ENCODE data around the gene MDC1.
A peak's percentile ranks its signal among the peaks of the same experiment; 100 is the strongest.
"Not testable (repeated sequence)": the region's sequence is repeated elsewhere in the genome, so short reads cannot be mapped to it uniquely, and the experiment has no call there.

MDC1 gene

GRCh38 chr6:30724906-30725667, 8.0 kb upstream of the MDC1 start:
- Mint-ChIP-seq H3K27ac (peak overlapping the region; percentile 24), H3K9me3 (no peaks in the 10 kb centered on the region), H3K27me3 (ENCODE audit: low read depth, poor library complexity) (peaks cover 3% of the 10 kb centered on the region), H3K4me1 (peaks cover 32% of the 10 kb centered on the region), H3K4me3 (peak overlapping the region; percentile 62), H3K36me3 (ENCODE audit: low read depth) (peaks cover 51% of the 10 kb centered on the region)
- TF ChIP-seq CTCF (IDR thresholded peaks at IDR 0.05), result no peak
- no peak for DNase-seq

- H3K4me3 Mint-ChIP-seq, result peak overlapping the region; percentile 97
- peak overlapping the region; percentile 99 for H3K27ac Mint-ChIP-seq
- DNase-seq; H3K27me3 Mint-ChIP-seq (ENCODE audit: low read depth, poor library complexity); H3K9me3 Mint-ChIP-seq: not testable (repeated sequence)
- peaks cover 42% of the 10 kb centered on the region for H3K4me1 Mint-ChIP-seq
- H3K36me3 Mint-ChIP-seq (ENCODE audit: low read depth), result peaks cover 48% of the 10 kb centered on the region
These were observed 7.0 kb upstream of the MDC1 start for GRCh38 chr6:30723843-30724741.

GRCh38 chr6:30723159-30723842, 6.2 kb upstream of the MDC1 start:
- Mint-ChIP-seq H3K36me3 (ENCODE audit: low read depth) (peaks cover 48% of the 10 kb centered on the region), H3K4me1 (peaks cover 48% of the 10 kb centered on the region), H3K27ac (peak overlapping the region; percentile 99), H3K4me3 (peak overlapping the region; percentile 97)
- not testable (repeated sequence) for DNase-seq; H3K9me3 Mint-ChIP-seq; H3K27me3 Mint-ChIP-seq (ENCODE audit: low read depth, poor library complexity)

- peak; percentile 90 for DNase-seq
- Mint-ChIP-seq H3K27ac (peak overlapping the region; percentile 97), H3K36me3 (ENCODE audit: low read depth) (peaks cover 48% of the 10 kb centered on the region)
These were observed 5.4 kb upstream of the MDC1 start for GRCh38 chr6:30722280-30723112.

GRCh38 chr6:30722025-30722279, 4.9 kb upstream of the MDC1 start:
- Mint-ChIP-seq H3K27ac (peak overlapping the region; percentile 98), H3K36me3 (ENCODE audit: low read depth) (peaks cover 48% of the 10 kb centered on the region), H3K4me3 (peak overlapping the region; percentile 97), H3K4me1 (peaks cover 57% of the 10 kb centered on the region)
- not testable (repeated sequence) for DNase-seq; H3K27me3 Mint-ChIP-seq (ENCODE audit: low read depth, poor library complexity); H3K9me3 Mint-ChIP-seq

More at GRCh38 chr6:30722280-30723112, 5.4 kb upstream of the MDC1 start:
- peaks cover 3% of the 10 kb centered on the region for H3K27me3 Mint-ChIP-seq (ENCODE audit: low read depth, poor library complexity)
- no peaks in the 10 kb centered on the region for H3K9me3 Mint-ChIP-seq
- H3K4me3 Mint-ChIP-seq, result peak overlapping the region; percentile 97
- TF ChIP-seq CTCF (IDR thresholded peaks at IDR 0.05), result peak; percentile 98
- peaks cover 51% of the 10 kb centered on the region for H3K4me1 Mint-ChIP-seq

GRCh38 chr6:30721198-30722024, 4.3 kb upstream of the MDC1 start:
- Mint-ChIP-seq H3K4me1 (peaks cover 62% of the 10 kb centered on the region), H3K36me3 (ENCODE audit: low read depth) (peaks cover 48% of the 10 kb centered on the region), H3K27ac (peak overlapping the region; percentile 98), H3K4me3 (peak overlapping the region; percentile 97), H3K27me3 (ENCODE audit: low read depth, poor library complexity) (peaks cover 3% of the 10 kb centered on the region), H3K9me3 (no peaks in the 10 kb centered on the region)
- peak; percentile 95 for DNase-seq
- TF ChIP-seq CTCF (IDR thresholded peaks at IDR 0.05), result peak; percentile 10

All from nephron progenitor cell (in vitro differentiated cells).